ENCODE data around the gene NBPF1. TPM values are rescaled to one million over a fixed set of nuclear protein-coding genes. Genes with fewer than 3 reads are reported as not detected.
A peak's percentile ranks its signal among the peaks of the same experiment; 100 is the strongest.
"Not testable (repeated sequence)": the region's sequence is repeated elsewhere in the genome, so short reads cannot be mapped to it uniquely, and the experiment has no call there.

Gene NBPF1
- polyA plus RNA-seq, 1 donor from 2014 or later: 78.0 TPM

- not testable (repeated sequence) for H4K20me1 ChIP-seq (ENCODE audit: insufficient read depth); H3K9me2 ChIP-seq (ENCODE audit: insufficient read depth, low read length); H3K4me2 ChIP-seq (ENCODE audit: low read length); H3K9me3 ChIP-seq (ENCODE audit: low read length); H3K36me3 ChIP-seq (ENCODE audit: insufficient read depth, low read length); H3K27me3 ChIP-seq (ENCODE audit: insufficient read depth, low read depth, low read length); H3F3A ChIP-seq (ENCODE audit: insufficient read depth, low read length, poor library complexity, severe bottlenecking)
- peak overlapping the region; percentile 81 for H3K9ac ChIP-seq (ENCODE audit: low read length)
- H2AFZ ChIP-seq (ENCODE audit: low read depth, low read length): peak overlapping the region; percentile 78
- peak overlapping the region; percentile 69 for H3K27ac ChIP-seq (ENCODE audit: low read length)
- peaks cover 28% of the 10 kb centered on the region for H3K79me2 ChIP-seq (replicated peaks; ENCODE audit: insufficient read depth, low read length)
- peak overlapping the region; percentile 62 for H3K4me3 ChIP-seq (ENCODE audit: low read length)
These were observed 32.1 kb upstream of the NBPF1 start for GRCh38 chr1:16645271-16646060.

GRCh38 chr1:16644482-16645270, 31.3 kb upstream of the NBPF1 start:
- not testable (repeated sequence) for H3K36me3 ChIP-seq (ENCODE audit: insufficient read depth, low read length)
- H3K27ac ChIP-seq (ENCODE audit: low read length): peak overlapping the region; percentile 69

More at GRCh38 chr1:16644482-16645270, 31.3 kb upstream of the NBPF1 start:
- Histone ChIP-seq H2AFZ (ENCODE audit: low read depth, low read length) (peak overlapping the region; percentile 78), H3K79me2 (replicated peaks; ENCODE audit: insufficient read depth, low read length) (peaks cover 31% of the 10 kb centered on the region), H3K4me3 (ENCODE audit: low read length) (peak overlapping the region; percentile 62), H3K9ac (ENCODE audit: low read length) (peak overlapping the region; percentile 81), H3K4me2 (ENCODE audit: low read length) (peak overlapping the region; percentile 76)
- not testable (repeated sequence) for H3K27me3 ChIP-seq (ENCODE audit: insufficient read depth, low read depth, low read length); H4K20me1 ChIP-seq (ENCODE audit: insufficient read depth); H3K9me3 ChIP-seq (ENCODE audit: low read length); H3K9me2 ChIP-seq (ENCODE audit: insufficient read depth, low read length); H3F3A ChIP-seq (ENCODE audit: insufficient read depth, low read length, poor library complexity, severe bottlenecking)
- peak; percentile 79 for TF ChIP-seq CTCF (IDR thresholded peaks at IDR 0.05; ENCODE audit: poor library complexity, severe bottlenecking)
- TF ChIP-seq RAD21 (conservative IDR thresholded peaks at IDR 0.05): peak; percentile 50
- TF ChIP-seq MXI1 (conservative IDR thresholded peaks at IDR 0.05; ENCODE audit: poor library complexity, severe bottlenecking): peak; percentile 89
- peak; percentile 72 for TF ChIP-seq EP300 (conservative IDR thresholded peaks at IDR 0.05; ENCODE audit: poor library complexity, severe bottlenecking)
- TF ChIP-seq TAF1 (IDR thresholded peaks at IDR 0.05; ENCODE audit: low read depth): peak; percentile 98
- peak; percentile 85 for TF ChIP-seq REST (IDR thresholded peaks at IDR 0.05; ENCODE audit: borderline replicate concordance)
- peak; percentile 99 for TF ChIP-seq POLR2AphosphoS5 (IDR thresholded peaks at IDR 0.05)
- peak; percentile 65 for TF ChIP-seq SMC3 (conservative IDR thresholded peaks at IDR 0.05; ENCODE audit: poor library complexity)

Data from neural cell (in vitro differentiated cells).